Measurements from ENCODE around the gene NOPCHAP1.
A peak's percentile ranks its signal among the peaks of the same experiment; 100 is the strongest.

The NOPCHAP1 gene

GRCh38 chr12:104990950-104991349, 4.8 kb downstream of the NOPCHAP1 start:
- TF ChIP-seq EGR1 (IDR thresholded peaks at IDR 0.05) (no peak), CEBPB (IDR thresholded peaks at IDR 0.05) (no peak), TEAD4 (IDR thresholded peaks at IDR 0.05) (no peak), EP300 (IDR thresholded peaks at IDR 0.05; ENCODE audit: borderline replicate concordance) (no peak), ZBTB7A (IDR thresholded peaks at IDR 0.05; ENCODE audit: low read depth) (no peak), REST (IDR thresholded peaks at IDR 0.05; ENCODE audit: low read depth) (no peak)

- no peak for TF ChIP-seq FOXM1 (IDR thresholded peaks at IDR 0.05; ENCODE audit: borderline replicate concordance, low read depth)
- TF ChIP-seq CEBPB (IDR thresholded peaks at IDR 0.05), result no peak
- TF ChIP-seq RAD21 (IDR thresholded peaks at IDR 0.05; ENCODE audit: low read depth), result no peak
- no peak for TF ChIP-seq TEAD4 (IDR thresholded peaks at IDR 0.05)
- TF ChIP-seq EGR1 (IDR thresholded peaks at IDR 0.05), result no peak
- no peak for TF ChIP-seq TAF1 (IDR thresholded peaks at IDR 0.05; ENCODE audit: low read depth)
These were observed 5.5 kb downstream of the NOPCHAP1 start for GRCh38 chr12:104991565-104992128.

GRCh38 chr12:104994336-104994735, 8.2 kb downstream of the NOPCHAP1 start:
- no peak for TF ChIP-seq USF1 (IDR thresholded peaks at IDR 0.05)
- TF ChIP-seq TAF1 (IDR thresholded peaks at IDR 0.05; ENCODE audit: low read depth), result no peak
- TF ChIP-seq NFIC (IDR thresholded peaks at IDR 0.05), result no peak
- TF ChIP-seq EP300 (IDR thresholded peaks at IDR 0.05; ENCODE audit: borderline replicate concordance), result no peak
- no peak for TF ChIP-seq CREB1 (IDR thresholded peaks at IDR 0.05; ENCODE audit: low read depth)
- no peak for TF ChIP-seq MAX (IDR thresholded peaks at IDR 0.05)
- TF ChIP-seq TEAD4 (IDR thresholded peaks at IDR 0.05), result no peak
- TF ChIP-seq RAD21 (IDR thresholded peaks at IDR 0.05; ENCODE audit: low read depth), result no peak
- no peak for TF ChIP-seq EGR1 (IDR thresholded peaks at IDR 0.05)
- TF ChIP-seq CEBPB (IDR thresholded peaks at IDR 0.05), result no peak

- TF ChIP-seq MAX (IDR thresholded peaks at IDR 0.05) (no peak), TAF1 (IDR thresholded peaks at IDR 0.05; ENCODE audit: low read depth) (no peak), TCF12 (IDR thresholded peaks at IDR 0.05; ENCODE audit: low read depth) (no peak), RAD21 (IDR thresholded peaks at IDR 0.05; ENCODE audit: low read depth) (no peak), EGR1 (IDR thresholded peaks at IDR 0.05) (no peak), TEAD4 (IDR thresholded peaks at IDR 0.05) (no peak), CREB1 (IDR thresholded peaks at IDR 0.05; ENCODE audit: low read depth) (no peak), FOXM1 (IDR thresholded peaks at IDR 0.05; ENCODE audit: borderline replicate concordance, low read depth) (no peak), EP300 (IDR thresholded peaks at IDR 0.05; ENCODE audit: borderline replicate concordance) (no peak), USF1 (IDR thresholded peaks at IDR 0.05) (no peak), NFIC (IDR thresholded peaks at IDR 0.05) (no peak), YY1 (IDR thresholded peaks at IDR 0.05; ENCODE audit: low read depth) (no peak), CEBPB (IDR thresholded peaks at IDR 0.05) (no peak), REST (IDR thresholded peaks at IDR 0.05; ENCODE audit: low read depth) (no peak), ZBTB7A (IDR thresholded peaks at IDR 0.05; ENCODE audit: low read depth) (no peak)
These were observed 11.4 kb downstream of the NOPCHAP1 start for GRCh38 chr12:104997541-104997940.

- TF ChIP-seq EP300 (IDR thresholded peaks at IDR 0.05; ENCODE audit: borderline replicate concordance) (peak; percentile 14; the same call in 1 of the 2 replicates), EGR1 (IDR thresholded peaks at IDR 0.05) (no peak), TCF12 (IDR thresholded peaks at IDR 0.05; ENCODE audit: low read depth) (peak; percentile 87), CEBPB (IDR thresholded peaks at IDR 0.05) (no peak), MAX (IDR thresholded peaks at IDR 0.05) (peak; percentile 32; the same call in 1 of the 2 replicates), TEAD4 (IDR thresholded peaks at IDR 0.05) (0 out of 2 replicates have a peak, but pooled peaks have one; percentile 10), CREB1 (IDR thresholded peaks at IDR 0.05; ENCODE audit: low read depth) (no peak), REST (IDR thresholded peaks at IDR 0.05; ENCODE audit: low read depth) (no peak), YY1 (IDR thresholded peaks at IDR 0.05; ENCODE audit: low read depth) (no peak), NFIC (IDR thresholded peaks at IDR 0.05) (peak; percentile 81), FOXM1 (IDR thresholded peaks at IDR 0.05; ENCODE audit: borderline replicate concordance, low read depth) (no peak), RAD21 (IDR thresholded peaks at IDR 0.05; ENCODE audit: low read depth) (no peak), ZBTB7A (IDR thresholded peaks at IDR 0.05; ENCODE audit: low read depth) (no peak), TAF1 (IDR thresholded peaks at IDR 0.05; ENCODE audit: low read depth) (no peak), USF1 (IDR thresholded peaks at IDR 0.05) (peak; percentile 32; the same call in 1 of the 2 replicates)
These were observed 12.6 kb downstream of the NOPCHAP1 start for GRCh38 chr12:104998423-104999346.
